MCF 10A (cell line): Measurements from ENCODE around the gene PIP4K2C. TPM values are rescaled to one million over a fixed set of nuclear protein-coding genes. Genes with fewer than 3 reads are reported as not detected.

ENCODE experiments used
- BruUV-seq: library from RNA; stranded (reverse); fragments of 400-500 nt; replicated peaks from 2 replicates; lab custom pipeline; 2021; lab: Mats Ljungman, UMichigan
- CTCF ChIA-PET: fragments of 300-600 bp; sonication (Branson Sonifier 250); formaldehyde crosslinking; extraction: SDS; loops from one replicate; lab custom pipeline; 2021; ENCODE audit warnings: antibody characterized with exemption, inconsistent platforms; lab: Yijun Ruan, JAX
- POLR2A ChIA-PET: fragments of 300-600, 350-650 bp; sonication (Branson Sonifier 250); formaldehyde crosslinking; extraction: SDS; loops from one replicate; lab custom pipeline; 2020; ENCODE audit warnings: antibody characterized with exemption, inconsistent platforms; lab: Yijun Ruan, JAX
- DNase-seq: peaks from one replicate; pipeline ENCODE4 v3.0.0-alpha.2; 2018; ENCODE audit not compliant: unreplicated experiment
- H3K27ac Mint-ChIP-seq: one replicate; pipeline ENCODE4 v1.8.0; 2022; ENCODE audit warnings: mild to moderate bottlenecking, low read depth, mixed read lengths; ENCODE audit not compliant: unreplicated experiment
- H3K27me3 Mint-ChIP-seq: one replicate; pipeline ENCODE4 v1.8.0; 2022; ENCODE audit warnings: mixed read lengths; ENCODE audit not compliant: insufficient read depth, unreplicated experiment
- H3K36me3 Mint-ChIP-seq: one replicate; pipeline ENCODE4 v1.8.0; 2022; ENCODE audit warnings: mild to moderate bottlenecking, moderate library complexity, mixed read lengths; ENCODE audit not compliant: insufficient read depth, unreplicated experiment
- H3K4me1 Mint-ChIP-seq: one replicate; pipeline ENCODE4 v1.8.0; 2022; ENCODE audit warnings: mixed read lengths; ENCODE audit not compliant: insufficient read depth, unreplicated experiment
- H3K4me3 Mint-ChIP-seq: one replicate; pipeline ENCODE4 v1.8.0; 2022; ENCODE audit warnings: mild to moderate bottlenecking, moderate library complexity, mixed read lengths; ENCODE audit not compliant: unreplicated experiment
- H3K9me3 Mint-ChIP-seq: one replicate; pipeline ENCODE4 v1.8.0; 2022; ENCODE audit warnings: mixed read lengths; ENCODE audit not compliant: unreplicated experiment
- CTCF ChIP-seq: fragments of 200-600 bp; IDR thresholded peaks from one replicate; pipeline ENCODE4 v1.8.0; 2022; ENCODE audit warnings: antibody characterized with exemption, mild to moderate bottlenecking; ENCODE audit not compliant: unreplicated experiment
- intact Hi-C: fragments of 100-400 bp; cut with micrococcal nuclease; formaldehyde crosslinking; loops from 2 replicates; pipeline ENCODE4 v1.14.1; 2022
- total RNA-seq: library from RNA; stranded (reverse); gene quantifications from 2 replicates; pipeline ENCODE4 v1.2.3, GENCODE V29; 2022

PIP4K2C gene
- total RNA-seq, 1 experiment from 2014 or later: 32.0 TPM

DNA sequence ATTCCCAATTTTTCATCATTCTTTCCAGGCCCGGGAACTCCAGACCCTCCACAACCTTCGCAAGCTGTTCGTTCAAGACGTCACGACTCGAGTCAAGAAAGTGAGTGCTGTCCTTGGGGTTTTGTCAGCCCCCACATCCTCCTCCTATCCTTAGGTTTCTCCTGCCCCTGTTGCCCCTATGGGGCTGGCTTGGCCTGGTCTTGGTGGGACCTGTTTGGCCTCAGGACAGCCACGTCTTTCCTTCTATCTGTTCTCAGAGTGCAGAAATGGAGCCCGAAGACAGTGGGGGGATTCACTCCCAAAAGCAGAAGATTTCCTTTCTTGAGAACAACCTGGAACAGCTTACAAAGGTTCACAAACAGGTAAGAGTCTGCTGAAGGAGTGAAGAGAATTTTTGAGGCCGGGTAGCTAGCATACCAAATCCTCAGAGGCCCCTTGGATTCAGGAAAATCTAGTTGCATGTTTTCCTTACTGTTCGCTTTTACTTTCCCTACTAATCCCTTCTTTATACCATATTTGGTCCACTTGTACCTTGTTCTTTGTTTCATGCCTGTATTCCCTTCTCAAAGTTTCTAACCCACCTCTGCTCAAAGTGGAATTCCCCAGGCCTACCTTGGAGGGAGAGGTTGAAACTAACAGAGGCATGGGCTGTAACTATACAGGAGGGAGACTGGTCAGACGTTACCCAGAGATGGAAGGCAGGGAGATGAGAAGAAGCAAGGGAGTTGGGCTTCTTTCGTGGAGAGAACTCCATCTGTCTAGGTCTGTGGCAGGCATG, 12.8 kb upstream of the PIP4K2C start:
- no peak for TF ChIP-seq CTCF
- H3K27ac Mint-ChIP-seq: no peak overlapping the region
- no peak for DNase-seq
- no peaks in the 10 kb centered on the region for H3K36me3 Mint-ChIP-seq
- no TSS peak for BruUV-seq
- CTCF ChIA-PET: interaction anchor here (0.6 to 1.9 kb wide), 3 partner anchors 12 to 330 kb away, joined by 3 to 7 read pairs (median 5); no protein-coding TSS in a partner anchor
- H3K9me3 Mint-ChIP-seq: no peaks in the 10 kb centered on the region
- H3K4me1 Mint-ChIP-seq: no peaks in the 10 kb centered on the region
- H3K4me3 Mint-ChIP-seq: no peak overlapping the region
- intact Hi-C loops: no loop called here
- POLR2A ChIA-PET: interaction anchor here (0.7 kb wide), 1 partner anchor 1528 kb away, joined by 3 read pairs; no protein-coding TSS in a partner anchor
- H3K27me3 Mint-ChIP-seq: no peaks in the 10 kb centered on the region

DNA sequence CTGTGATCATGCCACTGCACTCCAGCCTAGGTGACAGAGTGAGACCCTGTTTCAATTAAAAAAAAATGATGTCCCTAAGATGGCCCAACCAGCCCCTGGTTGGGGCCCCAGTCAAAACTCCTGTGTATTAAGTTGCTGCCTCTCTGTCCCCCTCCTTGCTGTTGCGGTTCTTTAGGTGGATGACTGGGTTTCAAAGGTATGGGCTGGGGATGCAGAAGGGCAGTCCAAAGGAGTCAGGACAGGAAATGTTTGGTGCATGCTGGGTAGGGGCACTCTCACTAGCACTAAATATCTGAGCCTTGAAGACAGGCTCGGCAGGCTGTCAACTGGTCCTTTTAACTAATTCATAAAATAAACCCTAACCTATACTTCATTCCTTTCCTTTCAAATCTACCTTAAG, 12.0 kb upstream of the PIP4K2C start:
- H3K4me3 Mint-ChIP-seq: no peak overlapping the region
- no peak for DNase-seq
- POLR2A ChIA-PET: no interaction called here
- no peak overlapping the region for H3K27ac Mint-ChIP-seq
- H3K27me3 Mint-ChIP-seq: no peaks in the 10 kb centered on the region
- no peaks in the 10 kb centered on the region for H3K4me1 Mint-ChIP-seq
- no peak for TF ChIP-seq CTCF
- CTCF ChIA-PET: interaction anchor here (7.5 kb wide), 1 partner anchor 42 kb away, joined by 72 read pairs; no protein-coding TSS in a partner anchor
- H3K9me3 Mint-ChIP-seq: no peaks in the 10 kb centered on the region
- H3K36me3 Mint-ChIP-seq: no peaks in the 10 kb centered on the region
- BruUV-seq: no TSS peak
- intact Hi-C loops: no loop called here

GRCh38 chr12:57579677-57580465, 11.1 kb upstream of the PIP4K2C start:
- intact Hi-C loops: no loop called here
- Mint-ChIP-seq H3K4me1 (no peaks in the 10 kb centered on the region), H3K9me3 (no peaks in the 10 kb centered on the region), H3K36me3 (no peaks in the 10 kb centered on the region), H3K4me3 (no peak overlapping the region), H3K27me3 (no peaks in the 10 kb centered on the region), H3K27ac (no peak overlapping the region)
- ChIA-PET POLR2A (no interaction called here), CTCF (interaction anchor here (1.9 to 7.5 kb wide), 2 partner anchors 41 to 53 kb away, joined by 19 to 72 read pairs; partner anchors contain the start of gene B4GALNT1)
- DNase-seq: no peak
- BruUV-seq: no TSS peak
- no peak for TF ChIP-seq CTCF

DNA sequence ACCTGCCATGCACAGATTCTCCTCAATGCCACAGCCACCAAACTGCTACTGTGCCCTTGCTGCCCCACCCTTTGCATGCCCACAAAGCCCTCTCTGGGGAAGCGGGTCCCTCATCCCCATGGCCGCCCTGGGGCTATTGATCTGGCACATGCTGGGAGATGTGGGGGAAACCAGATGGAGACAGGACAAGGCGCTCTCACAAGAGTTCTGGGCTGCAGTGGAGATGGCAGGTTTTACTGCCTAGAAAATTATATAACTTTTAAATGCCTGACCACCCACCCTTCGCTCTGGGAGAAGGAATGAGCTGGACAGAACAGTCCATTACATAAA, 10.6 kb upstream of the PIP4K2C start:
- Mint-ChIP-seq H3K4me3 (no peak overlapping the region), H3K27ac (no peak overlapping the region), H3K36me3 (no peaks in the 10 kb centered on the region), H3K27me3 (no peaks in the 10 kb centered on the region), H3K4me1 (no peaks in the 10 kb centered on the region), H3K9me3 (no peaks in the 10 kb centered on the region)
- TF ChIP-seq CTCF: no peak
- no peak for DNase-seq
- no TSS peak for BruUV-seq
- POLR2A ChIA-PET: interaction anchor here (1.4 kb wide), 1 partner anchor 10 kb away, joined by 3 read pairs; the partner anchor contains the start of gene PIP4K2C
- intact Hi-C loops: no loop called here
- CTCF ChIA-PET: interaction anchor here (0.6 to 7.5 kb wide), 6 partner anchors 41 to 199 kb away, joined by 3 to 72 read pairs (median 8); partner anchors contain the start of gene B4GALNT1
